G401 (cell line): ENCODE results near the gene LARGE1. TPM values are rescaled to one million over a fixed set of nuclear protein-coding genes. Genes with fewer than 3 reads are reported as not detected.
"Not testable (repeated sequence)": the region's sequence is repeated elsewhere in the genome, so short reads cannot be mapped to it uniquely, and the experiment has no call there.

ENCODE experiments used
- DNase-seq: peaks from one replicate; pipeline ENCODE4 v3.0.0-alpha.2; 2015; ENCODE audit warnings: low spot score
- in situ Hi-C: cut with HindIII; loops from 2 replicates; pipeline ENCODE4 v1.10.0; 2016; ENCODE audit warnings: low sequenced_read_pairs, mixed read lengths
- total RNA-seq: library from RNA; depleted of rRNA; stranded (reverse); fragments of >200 nt; shearing (Covaris generic); gene quantifications from 2 replicates; pipeline ENCODE4 v1.2.3, GENCODE V29; 2014

Gene LARGE1
- total RNA-seq, 1 experiment from 2014 or later: 0.10 TPM

DNA sequence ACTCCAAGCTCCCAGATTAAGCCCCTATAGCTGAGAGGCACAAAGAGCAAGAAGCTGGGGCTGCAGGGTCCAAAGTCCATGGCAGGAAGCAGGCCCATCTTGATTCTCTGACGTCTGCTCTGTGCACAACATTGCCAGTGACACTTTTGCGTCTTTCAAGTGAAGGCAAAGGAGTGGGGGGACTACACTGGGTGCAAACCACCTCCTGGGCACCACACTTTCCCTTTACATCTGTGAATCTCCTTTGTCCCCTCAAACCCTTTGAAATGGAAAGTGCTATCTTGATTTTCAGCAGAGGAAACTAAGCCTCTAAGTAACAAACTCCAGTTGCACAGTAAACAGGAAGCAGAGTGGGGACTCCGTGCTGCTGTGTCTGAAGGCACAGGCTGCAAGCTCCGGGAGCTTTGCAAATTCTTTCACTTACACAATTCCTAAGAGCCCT lies 428.0 kb downstream of the LARGE1 start:
- in situ Hi-C loops: no loop called here
- DNase-seq: no peak

DNA sequence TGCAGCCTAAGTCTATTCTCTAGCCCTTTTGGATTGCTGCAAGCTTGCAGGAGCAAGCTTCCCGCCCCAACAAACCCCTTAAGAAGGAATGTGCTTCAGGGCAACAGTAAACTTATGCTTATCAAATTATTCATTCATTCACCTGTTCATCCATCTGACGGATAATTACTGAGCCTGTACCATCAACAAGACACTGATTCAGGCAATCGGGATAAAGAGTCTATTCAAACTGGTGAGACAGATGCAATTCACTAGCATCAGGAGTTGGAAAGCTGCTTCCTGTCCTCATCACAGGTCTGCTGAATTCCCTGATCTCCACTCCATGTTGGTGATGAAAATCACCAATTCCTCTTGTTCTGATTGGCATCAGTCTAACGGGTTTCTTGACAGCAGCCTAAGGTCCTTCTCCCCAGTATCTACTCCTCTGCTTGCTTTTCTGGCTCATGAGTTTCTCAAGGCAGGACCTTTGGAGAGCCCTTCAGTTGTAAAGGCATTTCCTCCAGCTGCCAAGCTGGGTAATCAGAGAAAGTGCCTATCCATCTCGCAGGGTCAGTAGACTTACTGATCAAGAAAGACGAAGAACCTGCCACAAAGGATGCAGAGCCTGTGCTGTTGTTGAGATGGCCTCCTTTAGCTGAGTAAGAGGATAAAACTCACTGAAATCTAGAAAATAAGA lies 433.1 kb downstream of the LARGE1 start:
- no peak for DNase-seq
- in situ Hi-C loops: no loop called here

- in situ Hi-C loops: no loop called here
Measured at GRCh38 chr22:33481550-33481949, 438.7 kb downstream of the LARGE1 start.

GRCh38 chr22:33477120-33478111 lies 442.9 kb downstream of the LARGE1 start:
- in situ Hi-C loops: no loop called here
- no peak for DNase-seq

More at GRCh38 chr22:33481550-33481949, 438.7 kb downstream of the LARGE1 start:
- DNase-seq: no peak

DNA sequence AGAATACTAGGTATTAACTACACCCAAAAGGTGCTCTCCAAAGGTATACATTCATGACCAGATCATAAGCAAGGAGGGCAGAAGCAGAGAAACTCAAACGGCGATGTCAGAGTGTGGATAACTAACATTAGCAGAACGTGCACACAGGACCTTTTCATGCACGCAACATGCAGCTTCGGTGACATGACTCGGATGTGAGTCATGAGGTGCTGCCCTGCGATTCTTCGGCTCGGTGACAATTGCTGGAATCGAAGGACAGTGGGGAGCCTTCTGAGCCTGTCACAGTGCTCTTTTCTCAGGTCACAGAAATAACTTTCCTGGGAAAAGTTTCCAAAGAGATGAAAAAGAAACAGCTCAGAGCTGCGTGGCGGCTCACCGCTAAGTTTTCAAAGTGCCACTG lies 443.6 kb downstream of the LARGE1 start:
- DNase-seq: no peak
- in situ Hi-C loops: no loop called here

GRCh38 chr22:33476206-33476605 lies 444.1 kb downstream of the LARGE1 start:
- in situ Hi-C loops: no loop called here

DNA sequence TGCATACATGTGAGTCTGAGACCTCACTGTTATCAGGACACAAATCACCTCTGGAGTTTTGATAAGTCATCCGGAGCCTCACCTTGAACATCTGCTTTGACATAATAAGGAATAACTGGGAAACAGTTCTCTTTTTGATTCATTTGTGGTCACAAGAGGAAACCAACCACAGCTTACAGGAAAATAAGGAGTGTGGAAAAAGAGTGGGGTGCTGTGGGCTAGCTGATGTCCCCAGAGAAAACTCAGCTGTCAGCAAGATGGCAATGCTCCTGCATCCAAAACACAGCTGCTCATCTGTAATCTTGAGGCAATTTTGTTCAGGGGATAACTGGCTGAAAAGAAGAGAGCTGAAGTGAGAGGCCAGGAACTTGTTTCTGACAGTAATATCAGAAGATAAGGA lies 445.7 kb downstream of the LARGE1 start:
- in situ Hi-C loops: no loop called here
- no peak for DNase-seq

More at GRCh38 chr22:33476206-33476605, 444.1 kb downstream of the LARGE1 start:
- no peak for DNase-seq

GRCh38 chr22:33472462-33473344 lies 447.6 kb downstream of the LARGE1 start:
- in situ Hi-C loops: no loop called here
- no peak for DNase-seq

DNA sequence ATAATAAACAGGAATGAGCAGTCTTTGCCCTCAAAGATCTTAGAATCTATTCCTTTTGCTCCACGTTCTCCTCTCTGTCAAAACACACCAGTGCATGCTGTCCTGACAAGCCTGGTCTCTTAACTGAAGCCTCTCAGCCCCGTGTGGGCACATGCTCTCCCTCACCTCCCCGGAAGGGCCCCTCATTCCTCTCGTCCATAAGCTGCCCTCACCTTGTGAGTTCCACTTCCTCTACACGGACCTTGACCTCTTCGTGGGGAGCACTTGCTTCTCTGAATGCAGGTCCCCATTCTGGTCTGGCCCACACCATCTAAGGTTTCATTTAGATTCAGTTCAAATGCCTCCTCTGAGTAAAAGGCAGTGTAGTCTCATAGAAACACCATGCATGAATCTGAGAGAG lies 449.8 kb downstream of the LARGE1 start:
- DNase-seq: no peak
- in situ Hi-C loops: no loop called here

DNA sequence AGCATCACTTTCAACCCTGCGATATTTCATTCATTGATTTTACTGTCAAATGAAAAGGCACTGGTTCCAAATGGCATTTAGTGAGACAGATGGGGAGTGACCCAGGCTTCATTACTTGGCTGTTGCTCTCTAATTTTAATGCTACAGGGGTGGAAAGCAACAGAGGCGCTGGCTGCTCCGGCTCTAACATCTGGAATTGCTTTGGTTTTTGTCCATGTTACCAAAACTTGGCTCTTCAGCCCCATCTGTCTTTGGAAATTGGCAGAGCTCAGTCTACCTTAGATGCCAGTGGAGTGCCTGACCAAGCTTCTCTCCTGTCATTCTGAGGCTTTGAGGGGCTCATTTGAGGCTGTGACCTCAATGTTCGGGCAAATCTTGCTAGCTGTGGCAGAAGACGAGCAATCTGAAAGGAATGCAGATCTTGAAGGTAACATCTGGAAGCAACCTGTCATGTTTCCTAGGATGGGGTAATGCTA lies 452.6 kb downstream of the LARGE1 start:
- in situ Hi-C loops: no loop called here

GRCh38 chr22:33467080-33467479 lies 453.2 kb downstream of the LARGE1 start:
- in situ Hi-C loops: no loop called here
- no peak for DNase-seq

More for the DNA sequence above, 452.6 kb downstream of the LARGE1 start:
- no peak for DNase-seq

DNA sequence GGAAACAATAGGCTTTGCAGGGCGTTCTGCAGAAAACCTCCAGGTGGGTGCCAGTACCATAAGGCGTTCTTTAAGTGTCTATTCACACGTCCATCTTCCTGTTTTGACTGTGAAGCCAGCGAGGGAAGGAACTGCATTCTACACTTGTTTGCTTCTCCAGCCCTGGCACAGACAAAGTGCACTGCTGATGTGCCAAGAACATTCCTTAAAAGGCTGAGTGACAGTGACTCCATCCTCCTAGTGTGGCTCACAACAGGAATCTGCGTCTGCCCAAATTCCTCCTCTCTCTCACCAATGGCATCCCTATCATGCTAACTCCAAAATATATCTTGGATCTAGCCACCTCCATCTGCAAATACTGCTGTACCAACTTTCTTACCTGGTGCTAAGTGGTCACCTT lies 454.7 kb downstream of the LARGE1 start:
- in situ Hi-C loops: no loop called here
- DNase-seq: peak; percentile 62

GRCh38 chr22:33464698-33465097 lies 455.6 kb downstream of the LARGE1 start:
- in situ Hi-C loops: no loop called here
- no peak for DNase-seq

- DNase-seq: no peak
- in situ Hi-C loops: no loop called here
Measured at GRCh38 chr22:33461698-33462434, 458.4 kb downstream of the LARGE1 start.

- in situ Hi-C loops, DNase-seq: not testable (repeated sequence)
Measured at GRCh38 chr22:33461245-33461644, 459.0 kb downstream of the LARGE1 start.

DNA sequence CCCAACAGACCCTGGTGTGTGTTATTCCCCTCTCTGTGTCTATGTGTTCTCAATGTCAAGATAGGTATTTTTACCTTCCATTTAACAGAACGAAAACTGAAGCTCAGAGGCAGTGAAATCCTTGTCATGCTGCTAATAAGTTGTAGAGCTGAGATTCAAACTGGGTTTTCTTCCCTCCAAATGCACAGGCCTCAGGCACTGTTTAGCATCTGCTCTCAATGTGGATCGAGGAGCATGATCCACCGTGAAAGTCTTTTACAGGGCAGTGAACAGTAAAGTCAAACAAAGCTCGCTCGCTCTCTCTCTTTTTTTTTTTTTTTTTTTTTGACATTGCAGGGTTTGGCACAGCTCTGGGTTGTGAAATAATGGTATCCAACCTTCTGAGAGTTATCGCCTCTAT lies 461.1 kb downstream of the LARGE1 start:
- DNase-seq: no peak
- in situ Hi-C loops: no loop called here

- DNase-seq: no peak
- in situ Hi-C loops: no loop called here
Measured at GRCh38 chr22:33456511-33456910, 463.8 kb downstream of the LARGE1 start.

GRCh38 chr22:33455036-33455435 lies 465.2 kb downstream of the LARGE1 start:
- in situ Hi-C loops: no loop called here
- peak; percentile 93 for DNase-seq
